OCI-LY3 (cell line): Measurements from ENCODE around the gene PCK2.

Experiments
- CTCF ChIP-seq: fragments of 200-600, 300-600 bp; sonication (generic); IDR thresholded peaks from 2 replicates; pipeline ENCODE4 v1.5.1; 2014; ENCODE audit warnings: antibody characterized with exemption, low read length, low read depth
- EZH2phosphoT487 ChIP-seq: fragments of 200-600 bp; shearing (Covaris generic); IDR thresholded peaks from 2 replicates; pipeline ENCODE4 v1.6.1; 2018; ENCODE audit warnings: antibody characterized with exemption, mixed run types, low read depth

- no peak for TF ChIP-seq CTCF
- TF ChIP-seq EZH2phosphoT487: no peak
Measured at GRCh38 chr14:24078146-24078545, 16.0 kb upstream of the PCK2 start.
